Forelimb muscle (tissue), 1 donor: ENCODE data around the gene PDE7B. TPM values are rescaled to one million over a fixed set of nuclear protein-coding genes. Genes with fewer than 3 reads are reported as not detected.
A peak's percentile ranks its signal among the peaks of the same experiment; 100 is the strongest.

ENCODE experiments used
- DNase-seq: peaks from one replicate; pipeline ENCODE4 v3.0.0-alpha.2; 2013; ENCODE audit warnings: low read depth
- polyA plus RNA-seq: library from polyadenylated mRNA; unstranded; fragments of 120-200 nt; gene quantifications from one replicate; pipeline ENCODE4 v1.2.1, GENCODE V29; 2013; ENCODE audit not compliant: insufficient read length

PDE7B gene
- polyA plus RNA-seq, 1 donor = 6.6 TPM

GRCh38 chr6:136067731-136068341 lies 216.3 kb downstream of the PDE7B start:
- no peak for DNase-seq

- DNase-seq = no peak
Observed at GRCh38 chr6:136069119-136069518, 217.6 kb downstream of the PDE7B start.

GRCh38 chr6:136070815-136071214 lies 219.3 kb downstream of the PDE7B start:
- DNase-seq = no peak

- DNase-seq = no peak
Observed at GRCh38 chr6:136072691-136073090, 221.2 kb downstream of the PDE7B start.

GRCh38 chr6:136073216-136073615 lies 221.7 kb downstream of the PDE7B start:
- DNase-seq = no peak

- DNase-seq = no peak
Observed at GRCh38 chr6:136076496-136076895, 225.0 kb downstream of the PDE7B start.

- DNase-seq = no peak
Observed at GRCh38 chr6:136077834-136078576, 226.5 kb downstream of the PDE7B start.

- DNase-seq = no peak
Observed at GRCh38 chr6:136079701-136080565, 228.4 kb downstream of the PDE7B start.

- no peak for DNase-seq
Observed at GRCh38 chr6:136083540-136083939, 232.0 kb downstream of the PDE7B start.

- DNase-seq = no peak
Observed at GRCh38 chr6:136084403-136084802, 232.9 kb downstream of the PDE7B start.

GRCh38 chr6:136085370-136086115 lies 234.0 kb downstream of the PDE7B start:
- DNase-seq = no peak

- peak; percentile 35 for DNase-seq
Observed at GRCh38 chr6:136086686-136087085, 235.2 kb downstream of the PDE7B start.

- no peak for DNase-seq
Observed at GRCh38 chr6:136087986-136088385, 236.5 kb downstream of the PDE7B start.

GRCh38 chr6:136088693-136089092 lies 237.2 kb downstream of the PDE7B start:
- no peak for DNase-seq

- DNase-seq = no peak
Observed at GRCh38 chr6:136089876-136090275, 238.4 kb downstream of the PDE7B start.

- no peak for DNase-seq
Observed at GRCh38 chr6:136090929-136091328, 239.4 kb downstream of the PDE7B start.

- DNase-seq = no peak
Observed at GRCh38 chr6:136092897-136093296, 241.4 kb downstream of the PDE7B start.

- DNase-seq = no peak
Observed at GRCh38 chr6:136093835-136094234, 242.3 kb downstream of the PDE7B start.

- no peak for DNase-seq
Observed at GRCh38 chr6:136094812-136095211, 243.3 kb downstream of the PDE7B start.

- DNase-seq = peak; percentile 78
Observed at GRCh38 chr6:136095986-136096385, 244.5 kb downstream of the PDE7B start.

- DNase-seq = no peak
Observed at GRCh38 chr6:136102991-136103688, 251.6 kb downstream of the PDE7B start.
